Smooth muscle cell (in vitro differentiated cells): ENCODE data around the gene MLLT3. TPM values are rescaled to one million over a fixed set of nuclear protein-coding genes. Genes with fewer than 3 reads are reported as not detected.

ENCODE experiments used
- DNase-seq: peaks from one replicate; lab custom pipeline; 2025; ENCODE audit not compliant: unreplicated experiment; lab: John Stamatoyannopoulos, UW
- H2AFZ ChIP-seq: fragments of 200-600 bp; sonication (generic); 2 replicates; pipeline ENCODE4 v1.6.0; 2016; ENCODE audit warnings: antibody characterized with exemption, low read depth, mild to moderate bottlenecking
- H3F3A ChIP-seq: fragments of 200-600 bp; sonication (generic); 2 replicates; pipeline ENCODE4 v1.6.0; 2017; ENCODE audit warnings: antibody characterized with exemption, low read depth
- H3K27ac ChIP-seq: fragments of 200-600 bp; sonication (generic); 2 replicates; pipeline ENCODE4 v1.5.1; 2016; ENCODE audit warnings: low read depth, mild to moderate bottlenecking
- H3K27me3 ChIP-seq: fragments of 200-600 bp; sonication (generic); 2 replicates; pipeline ENCODE4 v1.6.1; 2016; ENCODE audit warnings: low read depth, mild to moderate bottlenecking
- H3K36me3 ChIP-seq: fragments of 200-600 bp; sonication (generic); 2 replicates; pipeline ENCODE4 v1.5.1; 2016; ENCODE audit warnings: low read depth
- H3K4me1 ChIP-seq: fragments of 200-600 bp; sonication (generic); 2 replicates; pipeline ENCODE4 v1.5.1; 2016; ENCODE audit warnings: low read depth
- H3K4me2 ChIP-seq: fragments of 200-600 bp; sonication (generic); 2 replicates; pipeline ENCODE4 v1.6.0; 2016; ENCODE audit warnings: mild to moderate bottlenecking
- H3K4me3 ChIP-seq: fragments of 200-600 bp; sonication (generic); 2 replicates; pipeline ENCODE4 v1.5.1; 2016; ENCODE audit warnings: mild to moderate bottlenecking
- H3K79me2 ChIP-seq: fragments of 200-600 bp; sonication (generic); 2 replicates; pipeline ENCODE4 v1.6.0; 2016; ENCODE audit warnings: low read depth, mild to moderate bottlenecking
- H3K9ac ChIP-seq: fragments of 200-600 bp; sonication (generic); 2 replicates; pipeline ENCODE4 v1.6.0; 2016; ENCODE audit warnings: low read depth
- H3K9me3 ChIP-seq: fragments of 200-600 bp; sonication (generic); replicated peaks from 2 replicates; pipeline ENCODE4 v1.5.1; 2016; ENCODE audit warnings: low read depth
- H4K20me1 ChIP-seq: fragments of 200-600 bp; sonication (generic); 2 replicates; pipeline ENCODE4 v1.6.0; 2016; ENCODE audit warnings: low read depth
- CTCF ChIP-seq: fragments of 200-600 bp; sonication (generic); IDR thresholded peaks from 2 replicates; pipeline ENCODE4 v1.5.1; 2017; ENCODE audit warnings: borderline replicate concordance, mild to moderate bottlenecking, antibody characterized with exemption; ENCODE audit not compliant: insufficient read depth, poor library complexity, severe bottlenecking
- WGBS: methylation state at CpG from one replicate; pipeline ENCODE4 v1.1.7; 2016; ENCODE audit warnings: low lambda C conversion rate; 5-methylcytosine and 5-hydroxymethylcytosine counted together
- polyA plus RNA-seq: library from polyadenylated mRNA; unstranded; fragments of >200 nt; fragmentation: Nextera tagmentation; extraction: Ambion mirVana; gene quantifications from 2 replicates; pipeline ENCODE4 v1.2.1, GENCODE V29; 2016
- total RNA-seq: library from RNA; depleted of rRNA; stranded (reverse); fragments of >200 nt; gene quantifications from 2 replicates; pipeline ENCODE4 v1.2.3, GENCODE V29; 2014

Gene MLLT3
- total and polyA plus RNA-seq, 2 experiments from 2014 or later: 21.9 to 29.9 TPM

- no peak for TF ChIP-seq CTCF
- Histone ChIP-seq H3K9ac (peak overlapping the region; percentile 27), H3K36me3 (no peaks in the 10 kb centered on the region), H3F3A (peaks cover 14% of the 10 kb centered on the region), H3K27me3 (no peaks in the 10 kb centered on the region), H3K4me1 (peaks cover 8% of the 10 kb centered on the region), H3K9me3 (no peaks in the 10 kb centered on the region), H3K4me3 (peak overlapping the region; percentile 87), H3K4me2 (peak overlapping the region; percentile 97), H4K20me1 (peaks cover 11% of the 10 kb centered on the region), H2AFZ (peak overlapping the region; percentile 90), H3K79me2 (peaks cover 30% of the 10 kb centered on the region), H3K27ac (peak overlapping the region; percentile 0)
- DNase-seq: no peak
- 1% methylated on average over 7 of the region's 7 CpGs for WGBS
Observed at GRCh38 chr9:20623748-20624124, 1.4 kb upstream of the MLLT3 start.

GRCh38 chr9:20623021-20623747, 885 bp upstream of the MLLT3 start:
- Histone ChIP-seq H3K79me2 (peaks cover 35% of the 10 kb centered on the region), H3K27ac (no peak overlapping the region), H3K4me2 (peak overlapping the region; percentile 97), H3K9me3 (no peaks in the 10 kb centered on the region), H3K36me3 (no peaks in the 10 kb centered on the region), H3K4me1 (peaks cover 14% of the 10 kb centered on the region), H3K9ac (peak overlapping the region; percentile 27), H2AFZ (peak overlapping the region; percentile 90), H3K27me3 (no peaks in the 10 kb centered on the region), H3K4me3 (peak overlapping the region; percentile 87), H3F3A (peaks cover 14% of the 10 kb centered on the region), H4K20me1 (peaks cover 16% of the 10 kb centered on the region)
- no peak for DNase-seq
- WGBS: under 1% methylated on average over 40 of the region's 40 CpGs
- TF ChIP-seq CTCF: no peak

GRCh38 chr9:20621471-20622329, 599 bp downstream of the MLLT3 start:
- peak overlapping the region; percentile 69 for H3K27ac ChIP-seq

More at GRCh38 chr9:20621471-20622329, 599 bp downstream of the MLLT3 start:
- Histone ChIP-seq H2AFZ (peak overlapping the region; percentile 94), H3F3A (peaks cover 14% of the 10 kb centered on the region), H4K20me1 (peaks cover 27% of the 10 kb centered on the region), H3K79me2 (peaks cover 50% of the 10 kb centered on the region), H3K9ac (peak overlapping the region; percentile 80), H3K9me3 (no peaks in the 10 kb centered on the region), H3K4me2 (peak overlapping the region; percentile 97), H3K4me3 (peak overlapping the region; percentile 87), H3K4me1 (peaks cover 16% of the 10 kb centered on the region), H3K27me3 (no peaks in the 10 kb centered on the region), H3K36me3 (no peaks in the 10 kb centered on the region)
- WGBS: under 1% methylated on average over 70 of the region's 82 CpGs
- no peak for TF ChIP-seq CTCF
- DNase-seq: peak; percentile 79
